ENCODE measurements around the gene TMCC3.
"Not testable (repeated sequence)": the region's sequence is repeated elsewhere in the genome, so short reads cannot be mapped to it uniquely, and the experiment has no call there.

The TMCC3 gene

DNA sequence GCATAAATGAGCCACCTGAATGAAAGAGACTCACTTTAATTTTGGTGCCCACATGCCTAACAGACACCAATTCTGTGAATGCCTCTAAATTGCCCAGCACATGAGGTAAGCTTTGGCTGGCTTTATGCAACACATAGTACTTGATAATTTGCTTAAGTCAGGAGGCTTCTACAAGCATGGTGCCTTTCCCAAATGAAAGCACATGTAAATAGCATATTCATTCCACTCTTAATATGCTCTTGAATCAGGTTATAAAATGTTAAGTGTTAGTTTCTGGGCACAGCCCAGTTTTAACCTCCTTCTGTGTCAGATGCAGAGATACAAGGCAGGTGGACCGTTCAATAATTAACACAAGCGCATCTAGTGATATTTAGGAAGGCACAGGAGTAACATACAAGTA lies 15.6 kb downstream of the TMCC3 start:
- DNase-seq (ENCODE audit: low read depth), result no peak

- DNase-seq (ENCODE audit: low read depth), result no peak
These were observed 17.0 kb downstream of the TMCC3 start for GRCh38 chr12:94633401-94633800.

- no peak for DNase-seq (ENCODE audit: low read depth)
These were observed 19.3 kb downstream of the TMCC3 start for GRCh38 chr12:94631058-94631457.

DNA sequence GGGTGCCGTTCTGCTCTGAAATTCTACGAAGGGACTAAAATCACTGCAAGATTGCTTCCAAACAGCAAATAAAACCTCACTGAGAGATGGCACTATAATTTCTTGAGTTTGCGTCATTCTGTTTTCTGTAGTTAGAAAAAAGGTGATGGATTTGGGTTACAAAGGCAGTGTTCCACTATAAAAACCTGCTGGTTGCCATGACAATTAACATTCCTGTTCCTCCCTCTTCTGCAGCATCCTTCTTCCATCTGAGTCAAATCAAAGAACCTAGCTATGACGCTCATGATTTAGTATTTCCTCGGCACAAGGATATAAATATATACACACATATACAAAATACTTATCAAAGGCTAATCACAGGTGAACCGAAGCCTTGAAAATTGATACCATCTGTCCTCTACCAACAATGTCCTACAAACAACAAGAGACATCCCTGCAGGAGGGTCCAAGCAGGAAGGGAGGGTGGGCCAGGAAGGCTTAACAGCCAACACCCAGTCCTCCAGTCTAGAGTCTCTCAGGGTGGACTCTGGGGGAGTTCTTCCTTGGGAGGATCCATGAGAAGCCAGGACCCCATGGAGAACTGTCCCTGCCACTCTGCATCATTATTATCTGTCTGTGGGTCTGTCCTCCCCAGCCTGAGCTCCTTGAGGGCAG lies 21.4 kb downstream of the TMCC3 start:
- no peak for DNase-seq (ENCODE audit: low read depth)

DNA sequence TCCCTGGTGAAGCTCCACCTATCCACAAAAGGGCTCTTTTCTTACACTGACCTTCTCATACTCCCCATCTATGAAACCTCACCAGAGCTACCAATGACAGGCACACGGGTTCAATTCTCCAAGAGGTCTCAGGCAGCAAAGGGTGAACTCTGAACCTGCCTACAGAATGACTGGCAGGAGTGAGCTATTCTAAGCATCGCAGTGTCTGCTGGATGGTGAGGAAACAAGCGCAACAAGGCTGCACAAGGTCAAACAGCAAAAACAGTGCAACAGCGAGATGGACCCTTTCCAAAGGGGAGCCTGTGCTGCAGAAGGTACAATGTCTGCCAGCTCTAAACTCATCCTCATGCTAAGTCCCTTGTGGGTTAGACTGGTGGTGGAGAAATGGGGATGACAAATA lies 22.0 kb downstream of the TMCC3 start:
- DNase-seq (ENCODE audit: low read depth), result no peak

GRCh38 chr12:94625531-94625930 lies 24.8 kb downstream of the TMCC3 start:
- no peak for DNase-seq (ENCODE audit: low read depth)

DNA sequence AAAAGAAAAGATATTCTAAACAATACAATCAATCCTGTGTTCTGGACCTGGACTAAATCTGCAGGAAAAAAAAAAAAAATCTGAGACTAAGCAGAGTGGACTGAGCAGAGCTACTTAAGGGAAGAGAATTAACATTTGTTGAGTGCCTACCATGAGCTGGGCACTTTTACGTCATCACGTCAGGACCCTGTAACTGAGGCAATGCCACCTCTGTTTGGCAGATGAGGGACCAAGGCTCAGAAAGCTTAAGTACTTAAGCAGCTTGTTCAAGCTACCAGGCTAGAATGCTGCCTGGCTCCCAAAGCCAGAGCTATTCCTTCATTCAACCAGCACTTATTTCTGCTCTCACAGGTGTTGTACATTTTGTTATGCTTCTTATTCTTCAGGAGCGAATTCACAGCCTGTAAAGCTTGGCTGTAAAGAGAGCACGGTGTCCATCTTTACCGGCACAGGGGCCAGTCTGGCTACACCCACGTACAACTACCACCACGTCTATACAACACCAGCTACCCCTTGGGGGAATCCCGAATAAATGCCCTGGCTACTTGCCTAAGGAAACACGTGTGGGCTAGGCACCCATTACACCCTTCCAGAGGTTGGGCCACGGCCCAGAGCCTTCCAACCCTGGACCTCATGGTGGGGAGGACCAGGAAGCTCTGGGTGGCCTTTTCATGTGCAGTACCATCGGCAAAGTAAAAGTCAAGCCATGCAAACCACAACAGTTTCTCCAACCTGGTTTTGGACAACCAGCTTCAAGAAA lies 27.0 kb downstream of the TMCC3 start:
- DNase-seq (ENCODE audit: low read depth), result no peak

DNA sequence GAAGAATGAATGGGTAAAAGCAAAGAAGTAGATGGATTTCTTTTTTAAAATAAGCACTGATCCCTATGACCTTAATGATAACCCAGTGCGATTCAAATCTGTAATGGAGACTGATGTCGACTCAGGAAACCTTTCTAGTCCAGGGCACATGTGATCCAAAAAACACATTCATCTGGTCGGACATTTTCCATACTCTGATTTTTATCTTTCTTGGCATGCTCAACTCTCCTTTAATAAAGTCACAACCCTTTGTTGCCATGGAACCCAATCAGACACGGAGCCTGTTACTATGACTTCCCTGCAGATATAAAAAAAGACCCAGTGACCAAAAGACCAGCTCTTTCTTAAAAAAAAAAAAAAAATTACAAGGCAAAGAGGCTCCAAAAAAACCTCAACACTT lies 27.9 kb downstream of the TMCC3 start:
- DNase-seq (ENCODE audit: low read depth), result no peak

DNA sequence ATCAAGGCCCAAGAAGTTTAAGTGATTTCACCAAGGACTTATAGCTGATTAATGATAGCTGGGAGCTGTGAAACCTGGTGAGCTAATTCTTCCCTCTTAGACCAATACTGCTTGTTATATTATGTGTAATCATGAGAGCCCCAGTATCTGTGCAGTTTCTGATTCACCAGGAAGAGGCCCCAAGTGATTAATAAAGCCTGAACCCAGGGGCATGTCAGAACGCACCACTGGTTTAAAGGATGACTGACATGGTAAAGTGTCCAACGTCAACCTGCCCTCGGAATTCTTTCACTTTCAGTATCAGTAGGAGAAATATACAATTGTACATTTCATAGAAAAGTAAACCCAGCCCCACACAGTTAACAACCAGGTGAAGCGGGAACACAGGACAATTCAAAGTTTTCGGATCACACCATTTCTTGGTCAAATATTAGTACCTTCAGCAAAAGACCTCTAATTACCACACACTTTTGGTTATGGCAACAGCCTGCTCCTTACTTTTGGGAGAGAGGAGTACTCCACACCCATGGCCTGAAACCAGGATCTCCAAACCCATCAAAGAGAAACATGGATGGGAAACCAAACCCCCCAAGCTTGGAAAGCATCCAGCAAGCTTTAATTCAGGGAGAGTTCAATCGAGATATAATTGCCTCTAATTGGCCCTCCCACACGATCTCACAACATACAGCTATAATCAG lies 28.5 kb downstream of the TMCC3 start:
- no peak for DNase-seq (ENCODE audit: low read depth)

DNA sequence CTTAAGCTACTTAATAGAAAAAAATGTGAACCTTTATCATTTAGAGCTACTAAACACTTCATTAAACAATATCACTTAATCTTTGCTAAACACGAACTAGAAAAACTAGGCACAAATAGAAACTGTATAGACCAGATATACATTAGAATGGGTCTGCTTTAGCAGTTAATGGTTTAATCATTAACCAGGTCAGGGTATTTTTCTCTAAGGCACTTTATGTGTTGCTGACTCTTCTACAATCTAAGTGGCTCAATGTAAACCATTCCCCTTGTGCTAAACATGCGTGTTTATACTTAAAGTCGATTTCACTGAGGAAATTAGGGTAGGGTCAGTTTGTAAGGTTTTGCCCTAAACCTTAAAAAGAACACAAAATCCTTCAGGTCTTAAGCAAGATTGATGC lies 29.7 kb downstream of the TMCC3 start:
- no peak for DNase-seq (ENCODE audit: low read depth)

DNA sequence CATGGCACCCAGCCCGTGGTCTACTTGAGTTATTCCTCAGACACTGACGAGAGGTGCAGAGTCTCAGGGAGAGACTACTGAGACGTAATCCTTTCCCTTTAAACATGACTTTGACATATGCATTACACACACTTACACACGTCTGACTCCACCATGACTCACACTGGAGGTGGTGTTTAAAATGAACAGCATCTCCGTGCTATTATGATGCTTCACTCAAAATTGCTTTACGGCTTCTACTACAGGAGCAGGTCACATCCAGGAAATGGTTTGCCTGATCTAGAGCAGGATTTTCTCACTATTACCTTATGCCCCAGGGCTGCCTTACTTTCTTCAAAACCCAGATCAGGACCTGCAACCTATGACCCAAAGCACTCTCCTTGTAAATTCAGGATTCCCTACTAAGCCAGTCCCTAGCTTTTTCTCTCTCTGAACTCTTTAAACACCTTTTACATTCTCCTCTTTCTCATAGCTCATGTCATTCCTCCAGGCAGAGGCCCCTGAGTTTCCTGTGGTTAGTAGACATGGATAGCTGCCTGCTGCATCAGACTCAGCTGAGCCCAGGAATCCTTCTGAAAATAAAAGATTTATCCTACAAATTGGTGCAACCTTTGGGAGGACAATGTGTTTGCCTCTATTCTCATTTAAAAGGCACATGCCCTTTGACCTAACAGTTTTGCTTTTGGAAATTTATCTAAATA lies 31.2 kb downstream of the TMCC3 start:
- peak; percentile 85 for DNase-seq (ENCODE audit: low read depth)

GRCh38 chr12:94617101-94617500 lies 33.3 kb downstream of the TMCC3 start:
- DNase-seq (ENCODE audit: low read depth), result no peak

- DNase-seq (ENCODE audit: low read depth), result no peak
These were observed 34.1 kb downstream of the TMCC3 start for GRCh38 chr12:94616203-94616729.

DNA sequence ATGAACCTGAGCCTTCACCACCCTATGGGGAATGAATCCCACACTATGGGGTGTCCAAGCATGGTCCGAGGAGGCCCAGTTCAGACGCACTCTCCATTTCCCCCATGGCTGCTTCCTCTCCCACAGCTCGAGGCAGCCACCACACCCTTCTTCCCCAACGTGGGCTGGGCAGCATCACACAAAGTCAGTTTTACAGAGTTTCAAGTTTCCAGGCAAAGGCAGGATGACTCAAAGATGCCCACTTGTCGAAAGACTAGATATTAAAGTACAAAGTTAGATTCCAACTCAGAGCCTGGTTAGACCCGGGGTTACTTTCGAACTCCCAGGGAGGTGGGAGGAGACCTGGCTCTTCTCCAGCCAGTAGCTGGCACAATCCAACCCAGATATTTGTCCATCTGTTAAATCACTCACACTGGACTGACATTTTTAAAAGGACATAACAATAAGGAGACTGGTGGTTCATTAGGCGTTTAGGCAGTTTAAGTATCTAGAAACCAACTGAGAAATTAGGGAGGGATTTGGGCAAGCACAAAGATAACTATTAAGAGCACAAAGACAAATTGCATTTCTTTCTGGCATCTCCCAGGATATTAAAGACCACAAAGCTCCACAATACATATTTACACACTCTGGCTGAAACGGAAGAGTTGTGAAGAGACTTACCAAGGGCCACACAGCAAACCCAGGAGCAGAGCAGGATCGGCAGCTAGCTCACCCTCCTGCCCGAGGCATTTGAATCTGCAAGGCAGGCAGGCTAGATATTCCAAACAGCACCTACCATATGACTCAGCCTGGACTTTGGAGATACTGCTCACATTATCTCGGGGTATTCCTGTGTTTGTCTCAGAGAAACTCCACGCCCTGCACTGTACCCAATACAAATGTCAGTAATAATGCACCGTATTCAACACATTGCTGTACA lies 34.8 kb downstream of the TMCC3 start:
- no peak for DNase-seq (ENCODE audit: low read depth)

GRCh38 chr12:94614288-94614721 lies 36.1 kb downstream of the TMCC3 start:
- no peak for DNase-seq (ENCODE audit: low read depth)

GRCh38 chr12:94609917-94610443 lies 40.4 kb downstream of the TMCC3 start:
- DNase-seq (ENCODE audit: low read depth), result no peak

- DNase-seq (ENCODE audit: low read depth), result not testable (repeated sequence)
These were observed 43.5 kb downstream of the TMCC3 start for GRCh38 chr12:94606810-94607209.

DNA sequence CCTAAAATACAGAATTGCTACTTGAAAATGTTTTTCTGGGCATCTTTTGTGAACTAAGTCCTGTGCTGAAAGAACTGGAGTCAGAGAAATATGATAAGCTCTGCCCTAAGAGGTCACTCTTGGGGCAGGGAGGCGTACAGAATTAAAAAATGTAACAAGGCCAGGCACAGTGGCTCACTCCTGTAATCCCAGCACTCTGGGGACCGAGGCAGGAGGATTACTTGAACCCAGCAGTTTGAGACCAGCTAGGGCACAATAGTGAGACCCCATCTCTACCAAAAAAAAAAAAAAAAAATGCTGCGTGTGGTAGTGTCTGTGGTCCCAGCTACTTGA lies 46.0 kb downstream of the TMCC3 start:
- DNase-seq (ENCODE audit: low read depth), result no peak

- no peak for DNase-seq (ENCODE audit: low read depth)
These were observed 46.7 kb downstream of the TMCC3 start for GRCh38 chr12:94603434-94604365.

- no peak for DNase-seq (ENCODE audit: low read depth)
These were observed 48.3 kb downstream of the TMCC3 start for GRCh38 chr12:94602024-94602423.

Data from non-pigmented ciliary epithelial cell (primary cell).